Pancreas (tissue), 10 donors: Measurements from ENCODE around the gene CYFIP1. TPM values are rescaled to one million over a fixed set of nuclear protein-coding genes. Genes with fewer than 3 reads are reported as not detected.

Experiments used
- ATAC-seq, 4 donors: fragments of 200-7000 bp; cut with Tn5 transposase; one replicate each; pipeline versions ENCODE4 v1.8.0 to v1.9.1; 2020; ENCODE audit warnings: mild to moderate bottlenecking in 4 of 4, moderate library complexity in 4 of 4
- DNase-seq, 6 donors: peaks; one replicate each; pipeline ENCODE4 v3.0.0-alpha.2; 2020
- FAIRE-seq: peaks from 2 replicates; lab custom pipeline; 2012; peaks lifted over from hg19 to GRCh38; lab: Jason Lieb, UNC
- H3K27ac ChIP-seq, 4 donors: fragments of 200-600 bp; sonication (generic); 1 replicate in 3 of 4; 2 replicates in 1 of 4; pipeline versions ENCODE4 v1.5.0 to v1.8.0; 2020
- H3K27me3 ChIP-seq, 4 donors: fragments of 200-600 bp; one replicate each; pipeline ENCODE4 v1.8.0; 2021
- H3K36me3 ChIP-seq, 3 donors: fragments of 200-600 bp; sonication (generic) in 1 of 3; one replicate each; pipeline versions ENCODE4 v1.5.0 to v1.8.0; 2020 to 2021
- H3K4me1 ChIP-seq, 3 donors: fragments of 200-600 bp; one replicate each; pipeline ENCODE4 v1.8.0; 2021
- H3K4me3 ChIP-seq, 4 donors: fragments of 200-600 bp; sonication (generic) in 2 of 4; one replicate each; pipeline versions ENCODE4 v1.5.0 to v1.8.0; 2020 to 2021
- H3K9me3 ChIP-seq, 4 donors: fragments of 200-600 bp; one replicate each; pipeline ENCODE4 v1.8.0; 2021
- CTCF ChIP-seq, 4 donors: fragments of 200-600 bp; sonication (generic) in 3 of 4; IDR thresholded peaks; one replicate each; pipeline versions ENCODE4 v1.5.0 to v1.8.0; 2021; ENCODE audit warnings: antibody characterized with exemption in 4 of 4
- WGBS, 2 donors: extraction: QIAGEN DNeasy Blood & Tissue Kit; methylation state at CpG; one replicate each; pipeline ENCODE4 v1.1.7; 2013; 5-methylcytosine and 5-hydroxymethylcytosine counted together
- intact Hi-C, 3 donors: fragments of 100-400 bp; cut with DNase I; formaldehyde crosslinking; loops; one replicate each; pipeline versions ENCODE4 v1.11.1 to v1.14.2; 2022
- polyA plus RNA-seq, 2 donors: library from polyadenylated mRNA; stranded (reverse); fragments of 200-250 nt; gene quantifications; one replicate each; pipeline ENCODE4 v1.2.3, GENCODE V29; 2013
- total RNA-seq, 6 donors: library from RNA; stranded (reverse); fragmentation: NEBNext Ultra II Directional in 4 of 6; extraction: Animal tissue kit (Norgen Biotek cat#: 25700) in 4 of 6; gene quantifications; one replicate each; pipeline versions ENCODE4 v1.2.1 to v1.2.4, GENCODE V29; 2021 to 2023
- donor health status: healthy with polysubstance abuse.
- donor health status: DM: no; HTN: no; CAD: no; lungs with moderate emphysema.
- donor health status: DM: no; HTN: no; CAD: no.
- donor health status: control.
- donor health status: control.
- donor health status: Bipolar disorder and iron deficiency.
- donor health status: DM: yes; HTN: yes; CAD: no.
- donor health status: DM: no; HTN: no; CAD: no.
- donor health status: DM: no; HTN: no; CAD: no.
- donor health status: DM: yes; HTN: yes; CAD: no.

The CYFIP1 gene
- total and polyA plus RNA-seq, 8 donors: 21.3 to 99.1 (median 59.2) TPM

GRCh38 chr15:22915866-22916515 lies 64.2 kb downstream of the CYFIP1 start:
- H3K27me3 ChIP-seq: no peaks in the 10 kb centered on the region
- TF ChIP-seq CTCF (IDR thresholded peaks at IDR 0.05): no peak
- FAIRE-seq (no peak), ATAC-seq (no peak), DNase-seq (peak in 1 of 6 donors; percentile 63)
- 96 to 98% methylated on average over 21 to 25 of the region's 25 CpGs for WGBS, 2 donors
- no peaks in the 10 kb centered on the region for H3K4me1 ChIP-seq
- no peak overlapping the region for H3K4me3 ChIP-seq
- H3K36me3 ChIP-seq: peaks cover 10 to 63% (median 28%) of the 10 kb centered on the region in 3 donors
- H3K27ac ChIP-seq: no peak overlapping the region
- intact Hi-C loops: no loop called here
- no peaks in the 10 kb centered on the region for H3K9me3 ChIP-seq

GRCh38 chr15:22913646-22914380 lies 66.4 kb downstream of the CYFIP1 start:
- 95 to 97% methylated on average over 13 of the region's 13 CpGs for WGBS, 2 donors
- Histone ChIP-seq H3K4me1 (no peaks in the 10 kb centered on the region), H3K36me3 (peaks cover 11 to 85% (median 40%) of the 10 kb centered on the region in 3 donors), H3K27me3 (no peaks in the 10 kb centered on the region), H3K4me3 (no peak overlapping the region), H3K27ac (no peak overlapping the region), H3K9me3 (no peaks in the 10 kb centered on the region)
- FAIRE-seq (no peak), DNase-seq (peak in 1 of 6 donors; percentile 45), ATAC-seq (no peak)
- TF ChIP-seq CTCF (IDR thresholded peaks at IDR 0.05): no peak
- intact Hi-C loops: no loop called here

GRCh38 chr15:22912256-22912655 lies 67.9 kb downstream of the CYFIP1 start:
- no peak for TF ChIP-seq CTCF (IDR thresholded peaks at IDR 0.05)
- Histone ChIP-seq H3K36me3 (peaks cover 7 to 85% (median 32%) of the 10 kb centered on the region in 3 donors), H3K27me3 (no peaks in the 10 kb centered on the region), H3K4me3 (no peak overlapping the region), H3K9me3 (no peaks in the 10 kb centered on the region), H3K27ac (no peak overlapping the region), H3K4me1 (no peaks in the 10 kb centered on the region)
- intact Hi-C loops: no loop called here
- WGBS, 2 donors: 95 to 96% methylated on average over 12 of the region's 12 CpGs
- DNase-seq (peak in 1 of 6 donors; percentile 21), ATAC-seq (no peak), FAIRE-seq (no peak)

GRCh38 chr15:22911306-22911705 lies 68.9 kb downstream of the CYFIP1 start:
- TF ChIP-seq CTCF (IDR thresholded peaks at IDR 0.05): no peak
- no peak for FAIRE-seq
- H3K36me3 ChIP-seq: peaks cover 4 to 83% (median 32%) of the 10 kb centered on the region in 3 donors

More at GRCh38 chr15:22911306-22911705, 68.9 kb downstream of the CYFIP1 start:
- Histone ChIP-seq H3K9me3 (no peaks in the 10 kb centered on the region), H3K4me3 (no peak overlapping the region), H3K27ac (no peak overlapping the region), H3K27me3 (no peaks in the 10 kb centered on the region), H3K4me1 (no peaks in the 10 kb centered on the region)
- WGBS, 2 donors: 88 to 92% methylated on average over 8 of the region's 8 CpGs
- no peak for ATAC-seq
- intact Hi-C loops: no loop called here
- DNase-seq: peak in 1 of 6 donors; percentile 14
